A673 (cell line): Measurements from ENCODE around the gene AJAP1. TPM values are rescaled to one million over a fixed set of nuclear protein-coding genes. Genes with fewer than 3 reads are reported as not detected.

Experiments
- BruUV-seq: library from RNA; stranded (reverse); fragments of 400-500 nt; replicated peaks from 2 replicates; lab custom pipeline; 2021; lab: Mats Ljungman, UMichigan
- CTCF ChIA-PET: fragments of 300-600 bp; sonication (Branson Sonifier 250); formaldehyde crosslinking; loops from one replicate; lab custom pipeline; 2022; ENCODE audit warnings: antibody characterized with exemption; lab: Charles Lee
- POLR2A ChIA-PET: fragments of 300-600 bp; sonication (Branson Sonifier 250); formaldehyde crosslinking; loops from one replicate; lab custom pipeline; 2022; ENCODE audit warnings: antibody characterized with exemption; ENCODE audit not compliant: low non-redundant PET; lab: Charles Lee
- DNase-seq: peaks from one replicate; pipeline ENCODE4 v3.0.0-alpha.2; 2015; ENCODE audit warnings: low spot score
- H3K27ac ChIP-seq: fragments of 200-600 bp; sonication (generic); 2 replicates; pipeline ENCODE4 v1.5.1; 2016; ENCODE audit warnings: mixed run types, low read depth, mild to moderate bottlenecking, mixed read lengths, antibody characterized with exemption, low read length; ENCODE audit not compliant: poor library complexity, severe bottlenecking
- H3K27me3 ChIP-seq: fragments of 200-600 bp; sonication (generic); replicated peaks from 2 replicates; pipeline ENCODE4 v1.6.1; 2017; ENCODE audit warnings: mixed run types, low read depth, mild to moderate bottlenecking, mixed read lengths, antibody characterized with exemption, low read length; ENCODE audit not compliant: insufficient read depth, poor library complexity
- H3K36me3 ChIP-seq: fragments of 200-600 bp; sonication (generic); 2 replicates; pipeline ENCODE4 v1.6.1; 2016; ENCODE audit warnings: mixed run types, mild to moderate bottlenecking, mixed read lengths, antibody characterized with exemption, low read length; ENCODE audit not compliant: insufficient read depth, poor library complexity, severe bottlenecking
- H3K4me1 ChIP-seq: fragments of 200-600 bp; sonication (generic); 2 replicates; pipeline ENCODE4 v1.6.1; 2017; ENCODE audit warnings: mixed run types, mild to moderate bottlenecking, mixed read lengths, antibody characterized with exemption, low read length; ENCODE audit not compliant: insufficient read depth, poor library complexity, severe bottlenecking
- H3K4me3 ChIP-seq: fragments of 200-600 bp; sonication (generic); 2 replicates; pipeline ENCODE4 v1.5.1; 2016; ENCODE audit warnings: low read depth, mixed run types, mild to moderate bottlenecking, mixed read lengths, low read length; ENCODE audit not compliant: poor library complexity, severe bottlenecking
- H3K9me3 ChIP-seq: fragments of 200-600 bp; sonication (generic); 2 replicates; pipeline ENCODE4 v1.6.1; 2016; ENCODE audit warnings: mixed run types, low read depth, mild to moderate bottlenecking, mixed read lengths, antibody characterized with exemption, low read length; ENCODE audit not compliant: poor library complexity, severe bottlenecking
- CTCF ChIP-seq: fragments of 300-800, 200-600 bp; sonication (generic); conservative IDR thresholded peaks from 2 replicates; pipeline ENCODE4 v1.5.1; 2017; ENCODE audit warnings: low read depth, mild to moderate bottlenecking, antibody characterized with exemption, low read length, moderate library complexity, mixed read lengths
- EZH2 ChIP-seq: fragments of 200-600 bp; sonication (generic); IDR thresholded peaks from 2 replicates; pipeline ENCODE4 v1.6.1; 2017; ENCODE audit warnings: borderline replicate concordance, low read depth, mild to moderate bottlenecking, mixed read lengths, antibody characterized with exemption, low read length; ENCODE audit not compliant: poor library complexity, severe bottlenecking
- intact Hi-C: fragments of 100-400 bp; cut with micrococcal nuclease; formaldehyde crosslinking; loops from one replicate; pipeline ENCODE4 v1.10.0; 2022; ENCODE audit not compliant: unreplicated experiment
- total RNA-seq: library from RNA; stranded (reverse); gene quantifications from 2 replicates; pipeline ENCODE4 v1.2.3, GENCODE V29; 2021

The AJAP1 gene
- total RNA-seq, 1 experiment from 2014 or later = not detected

- Histone ChIP-seq H3K27ac (no peak overlapping the region), H3K9me3 (no peaks in the 10 kb centered on the region), H3K27me3 (no peaks in the 10 kb centered on the region), H3K4me3 (no peak overlapping the region), H3K36me3 (no peaks in the 10 kb centered on the region), H3K4me1 (no peaks in the 10 kb centered on the region)
- POLR2A ChIA-PET = no interaction called here
- intact Hi-C loops = no loop called here
- CTCF ChIA-PET = no interaction called here
- DNase-seq = no peak
- BruUV-seq = no TSS peak
- TF ChIP-seq CTCF = no peak
- TF ChIP-seq EZH2 = no peak
These were observed 116.3 kb downstream of the AJAP1 start for GRCh38 chr1:4770713-4771112.

- TF ChIP-seq CTCF (no peak), EZH2 (no peak)
- CTCF ChIA-PET = no interaction called here
- Histone ChIP-seq H3K27me3 (no peaks in the 10 kb centered on the region), H3K9me3 (no peaks in the 10 kb centered on the region), H3K4me1 (no peaks in the 10 kb centered on the region), H3K36me3 (no peaks in the 10 kb centered on the region), H3K4me3 (no peak overlapping the region), H3K27ac (no peak overlapping the region)
- intact Hi-C loops = no loop called here
- no TSS peak for BruUV-seq
- POLR2A ChIA-PET = no interaction called here
- DNase-seq = no peak
These were observed 116.9 kb downstream of the AJAP1 start for GRCh38 chr1:4771267-4771666.

GRCh38 chr1:4771721-4772120, 117.3 kb downstream of the AJAP1 start:
- Histone ChIP-seq H3K4me1 (no peaks in the 10 kb centered on the region), H3K27me3 (no peaks in the 10 kb centered on the region), H3K27ac (no peak overlapping the region), H3K36me3 (no peaks in the 10 kb centered on the region), H3K4me3 (no peak overlapping the region), H3K9me3 (no peaks in the 10 kb centered on the region)
- no TSS peak for BruUV-seq
- CTCF ChIA-PET = no interaction called here
- DNase-seq = no peak
- TF ChIP-seq EZH2 (no peak), CTCF (no peak)
- intact Hi-C loops = no loop called here
- POLR2A ChIA-PET = no interaction called here
